Erythroblast (primary cell): Measurements from ENCODE around the gene EEF2KMT.
"Not testable (repeated sequence)": the region's sequence is repeated elsewhere in the genome, so short reads cannot be mapped to it uniquely, and the experiment has no call there.

Experiments used
- GATA1 ChIP-seq: IDR thresholded peaks from 2 replicates; pipeline ENCODE4 v1.6.1; 2011; ENCODE audit warnings: low read depth, mild to moderate bottlenecking, control low read depth, low read length, moderate library complexity
- POLR2A ChIP-seq: IDR thresholded peaks from 2 replicates; pipeline ENCODE4 v1.6.1; 2011; ENCODE audit warnings: mild to moderate bottlenecking, low read length

- not testable (repeated sequence) for TF ChIP-seq POLR2A, GATA1
Observed at GRCh38 chr16:5116780-5117295, 19.2 kb upstream of the EEF2KMT start.
